ENCODE results near the gene CCDC149.

Gene CCDC149

DNA sequence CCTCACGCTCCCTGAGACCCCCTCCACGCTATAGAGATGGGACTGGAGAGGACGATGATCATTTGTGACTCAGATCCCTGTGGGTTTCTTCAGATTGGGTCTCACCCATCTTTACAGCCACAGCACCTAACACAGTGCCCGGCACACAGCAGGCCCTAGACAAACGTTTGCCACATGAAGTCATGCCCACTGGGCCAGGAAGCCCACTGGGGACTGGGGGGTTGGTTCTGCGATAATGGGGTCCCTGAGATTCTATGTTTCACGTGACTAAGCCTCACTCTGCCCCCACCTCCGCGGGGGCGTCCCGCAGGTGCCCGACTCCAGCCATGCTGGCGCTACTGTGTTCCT, 113.7 kb downstream of the CCDC149 start:
- no peak for DNase-seq

DNA sequence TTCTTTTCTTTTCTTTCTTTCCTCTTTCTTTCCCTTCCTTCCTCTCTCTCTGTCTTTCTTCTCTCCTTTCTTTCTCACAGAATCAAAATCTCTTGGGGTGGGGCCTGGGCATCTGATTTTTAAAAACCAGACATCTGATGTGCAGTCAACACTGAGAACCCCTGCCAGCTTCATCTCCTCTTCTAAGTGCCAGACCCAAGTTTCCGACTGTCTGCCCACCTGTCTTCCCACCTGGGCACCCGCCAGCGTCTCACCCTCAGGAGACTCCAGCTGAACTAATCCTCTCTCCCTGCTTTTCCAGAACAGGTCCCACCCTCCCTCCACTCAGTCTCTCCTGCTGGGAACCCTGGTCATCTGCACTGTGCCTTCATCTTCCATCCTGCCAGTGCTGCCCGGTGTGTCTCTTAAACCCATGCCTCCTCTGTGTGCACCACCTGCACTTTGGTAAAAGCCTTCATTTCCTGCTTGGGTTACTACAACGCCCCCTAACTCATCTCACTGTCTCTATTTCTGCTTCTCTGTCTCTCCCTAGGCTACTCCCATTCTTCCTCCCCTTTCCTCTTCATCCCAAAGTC, 114.7 kb downstream of the CCDC149 start:
- DNase-seq = no peak

DNA sequence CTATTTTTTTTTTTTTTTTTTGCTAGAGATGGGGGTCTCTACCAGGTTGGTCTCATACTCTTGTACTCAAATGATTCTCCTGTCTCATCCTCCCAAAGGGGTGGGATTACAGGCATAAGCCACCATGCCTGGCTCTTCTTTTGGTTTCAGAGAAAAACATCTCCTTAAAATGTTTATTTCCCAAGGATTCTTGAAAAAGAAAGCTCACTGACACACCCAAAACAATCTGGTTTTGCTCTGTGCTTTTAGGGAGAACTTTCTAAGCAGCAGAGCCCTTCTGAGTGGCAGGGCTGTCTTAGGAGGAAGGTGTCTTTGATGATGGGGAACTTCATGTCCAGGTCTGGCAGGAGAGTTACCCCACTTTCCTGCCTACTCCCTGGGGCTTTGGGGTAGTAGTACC, 116.2 kb downstream of the CCDC149 start:
- DNase-seq = no peak

DNA sequence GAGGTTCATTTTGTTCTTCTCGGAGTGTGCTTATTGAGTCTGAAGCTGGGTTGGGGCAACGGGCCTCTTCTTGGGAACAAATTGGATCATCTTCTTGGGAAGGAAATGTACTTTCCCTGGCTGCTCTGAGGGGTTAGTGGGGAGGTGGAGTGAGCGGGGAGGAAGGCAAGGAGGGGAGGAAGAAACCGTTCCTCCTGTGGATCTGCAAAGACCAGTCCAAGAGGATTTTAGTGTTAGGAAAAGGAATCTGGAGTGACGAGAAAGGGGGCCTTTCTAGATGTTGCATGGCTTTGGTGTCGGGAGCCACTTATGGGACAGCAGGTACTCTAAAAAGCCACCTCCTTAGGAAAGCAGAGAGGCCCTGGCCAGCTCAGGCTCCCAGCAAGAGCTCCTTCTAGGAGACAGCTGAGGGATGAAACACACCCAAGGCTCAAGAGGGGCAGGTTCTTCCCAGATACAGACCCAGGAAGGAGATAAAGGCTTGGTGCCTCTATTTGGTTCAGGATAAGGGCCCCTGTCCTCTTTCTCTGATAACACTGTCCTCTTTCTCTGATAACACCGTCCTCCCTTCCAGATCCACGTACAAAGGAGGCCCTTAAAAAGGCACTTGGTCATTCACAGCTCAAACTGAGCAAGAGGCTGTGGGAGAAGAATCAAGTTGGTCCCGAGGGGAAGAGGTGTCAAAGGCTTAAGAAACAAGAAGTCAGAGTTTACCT, 117.0 kb downstream of the CCDC149 start:
- DNase-seq = no peak

DNA sequence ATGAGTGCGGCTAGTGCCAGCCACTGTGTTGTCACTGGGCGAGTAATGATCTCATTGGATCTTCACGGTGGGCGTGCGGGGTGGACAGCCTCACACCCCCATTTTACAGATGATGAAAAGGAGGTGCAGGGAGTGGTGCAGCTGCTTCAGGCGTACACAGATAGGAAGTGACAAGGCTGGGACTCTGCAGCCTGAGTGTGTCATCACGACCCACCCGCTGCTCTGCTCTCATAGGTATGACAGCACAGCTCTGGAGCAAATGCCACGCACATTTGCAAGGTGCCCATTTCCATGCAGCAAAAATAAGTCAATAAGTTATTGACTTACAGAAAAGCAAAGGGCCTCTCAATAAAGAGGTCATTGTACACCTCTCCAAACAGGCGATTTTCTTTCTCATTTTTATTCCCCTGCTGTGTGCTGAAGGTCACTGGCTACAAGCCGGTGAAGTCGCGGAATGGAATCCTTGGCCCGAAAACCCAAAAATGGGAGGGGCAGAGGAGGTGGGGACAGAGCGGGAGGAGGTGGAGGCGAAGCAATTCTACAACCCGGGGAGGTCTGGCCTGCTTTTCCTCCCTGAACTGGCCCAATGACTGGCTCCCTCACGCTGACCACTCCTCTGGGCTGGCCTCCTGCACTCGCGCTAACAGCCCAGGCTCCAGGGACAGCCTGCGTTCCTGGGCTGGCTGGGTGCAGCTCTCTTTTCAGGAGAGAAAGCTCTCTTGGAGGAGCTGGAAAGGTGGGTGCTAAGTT, 117.8 kb downstream of the CCDC149 start, which contains the start of gene SOD3:
TSS of gene SOD3 (plus strand) at position 658 of the 750 bp plus-strand sequence. CDS start 3,949 bp downstream, outside the sequence.
- no peak for DNase-seq

DNA sequence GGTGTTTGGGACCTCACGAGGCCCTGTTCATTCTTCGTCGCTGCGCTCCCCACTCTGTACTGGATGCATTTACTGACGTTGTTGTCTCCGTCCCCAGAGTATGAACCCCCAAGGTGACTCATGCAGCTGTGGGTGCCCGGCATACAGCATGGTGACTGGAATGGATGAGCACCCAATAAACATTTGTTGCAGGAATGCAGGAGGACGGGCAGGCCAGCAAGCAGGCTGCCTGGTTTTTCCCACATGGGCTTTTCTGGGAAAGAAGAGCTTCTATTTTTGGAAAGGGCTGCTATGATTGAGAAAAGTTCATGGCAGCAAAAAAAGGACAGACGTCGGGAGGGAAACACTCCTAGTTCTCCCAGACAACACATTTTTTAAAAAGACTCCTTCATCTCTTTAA, 118.4 kb downstream of the CCDC149 start:
- no peak for DNase-seq

DNA sequence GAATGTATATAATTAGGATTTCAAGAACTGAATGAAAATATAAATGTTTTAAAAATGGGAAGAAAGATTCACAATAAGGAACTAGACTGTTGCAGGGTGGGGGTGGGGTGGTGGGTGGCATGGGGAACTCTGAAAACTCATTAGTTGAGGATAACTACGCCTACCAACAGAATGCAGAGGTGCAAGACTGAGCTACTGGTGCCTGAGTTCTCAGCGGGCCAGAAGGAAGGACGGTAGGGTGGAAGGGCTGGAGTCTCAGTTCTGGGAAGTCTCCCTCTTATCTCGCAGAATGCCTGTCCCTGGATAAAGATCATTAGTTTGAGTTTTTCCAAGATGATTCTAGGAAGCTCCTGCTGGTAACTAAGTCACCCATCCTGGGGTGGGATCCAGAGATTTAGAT, 118.8 kb downstream of the CCDC149 start:
- DNase-seq = no peak

DNA sequence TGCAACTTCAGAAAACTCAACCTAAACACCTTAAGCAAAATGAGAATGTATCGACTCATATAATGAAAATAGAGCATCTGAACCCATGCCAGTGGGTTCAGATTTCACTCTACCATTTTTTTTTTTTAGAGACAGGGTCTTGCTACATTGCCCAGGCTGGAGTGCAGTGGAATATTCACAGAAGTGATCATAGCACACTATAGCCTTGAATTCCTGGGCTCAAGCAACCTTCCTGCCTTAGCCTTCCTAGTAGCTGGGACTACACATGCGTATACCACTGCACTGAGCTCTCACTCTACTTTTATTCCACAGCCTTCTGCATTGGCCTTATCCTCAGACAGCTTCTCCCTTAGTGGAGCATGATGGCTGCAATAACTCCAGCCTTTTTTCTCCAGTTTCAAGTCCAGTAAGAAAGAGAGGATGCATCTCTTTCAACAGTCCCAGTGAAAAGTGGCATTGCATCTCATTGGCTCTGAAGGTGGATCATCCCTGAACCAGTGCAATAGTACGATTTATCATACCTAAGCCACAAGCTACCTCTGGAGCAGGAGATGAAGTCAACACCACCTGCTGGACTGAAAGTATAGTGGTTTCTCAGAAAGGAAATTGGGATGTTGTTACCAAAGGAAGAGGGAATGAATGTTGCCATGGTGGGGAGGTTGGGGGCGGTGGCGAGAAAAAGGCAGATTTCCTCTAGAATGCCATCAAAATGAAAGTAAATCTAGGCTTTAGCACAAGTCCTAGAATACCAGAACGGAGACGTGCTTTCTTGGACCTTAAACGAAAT, 119.4 kb downstream of the CCDC149 start:
- DNase-seq = no peak

DNA sequence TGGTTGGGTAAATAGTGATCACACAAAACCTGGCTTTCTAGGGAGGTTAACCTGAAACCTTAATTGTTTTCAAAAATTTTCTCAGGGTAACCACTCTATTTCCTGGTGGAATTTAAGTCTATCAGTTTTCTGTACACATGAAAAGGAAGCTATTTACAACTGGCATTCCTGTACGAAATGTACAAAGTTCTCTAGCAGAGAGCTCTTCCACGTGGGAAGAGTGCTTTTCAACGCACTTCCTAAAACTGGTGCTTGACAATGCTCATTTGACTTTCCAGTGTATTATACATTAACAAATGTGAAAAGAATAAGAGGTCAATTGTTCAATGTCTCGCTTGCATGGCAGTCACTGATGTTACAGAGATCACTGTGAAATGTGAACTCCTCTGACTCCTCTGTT, 120.3 kb downstream of the CCDC149 start:
- DNase-seq = no peak

DNA sequence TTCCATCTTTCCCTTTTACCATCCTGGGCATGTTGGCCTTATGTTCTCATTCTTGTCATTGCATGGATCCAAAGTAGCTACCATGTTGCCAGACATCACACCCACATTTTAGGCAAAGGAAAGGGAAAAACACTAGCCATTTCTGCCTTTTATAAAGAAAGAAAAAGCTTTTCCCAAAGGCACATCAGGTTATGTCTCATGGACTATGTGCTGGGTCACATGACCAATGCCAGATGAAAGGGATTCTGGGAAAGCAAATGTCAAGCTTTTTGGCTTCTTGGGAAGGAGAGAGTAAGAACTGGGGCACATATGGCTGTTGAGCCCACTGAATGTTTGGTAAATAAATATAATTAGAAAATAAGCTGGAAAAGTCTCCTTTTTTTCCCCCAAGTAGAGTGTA, 121.8 kb downstream of the CCDC149 start:
- DNase-seq = no peak

DNA sequence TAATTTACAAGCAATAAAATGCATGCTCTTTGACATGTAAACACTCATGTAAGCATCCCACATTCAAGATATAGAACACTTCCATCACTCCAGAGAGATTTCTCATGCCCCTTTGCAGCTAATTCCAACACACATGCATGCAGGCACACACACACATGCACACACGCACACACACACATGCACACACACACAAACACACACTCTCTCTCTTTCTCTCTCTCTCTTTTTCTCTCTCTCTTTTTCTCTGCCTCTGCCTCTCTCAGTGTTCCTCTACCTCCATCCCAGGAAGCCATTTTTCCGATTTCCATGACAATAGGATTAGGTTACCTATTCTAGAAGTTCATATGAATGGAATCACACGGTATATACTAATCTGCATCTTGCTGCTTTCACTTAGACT, 129.3 kb downstream of the CCDC149 start:
- no peak for DNase-seq

DNA sequence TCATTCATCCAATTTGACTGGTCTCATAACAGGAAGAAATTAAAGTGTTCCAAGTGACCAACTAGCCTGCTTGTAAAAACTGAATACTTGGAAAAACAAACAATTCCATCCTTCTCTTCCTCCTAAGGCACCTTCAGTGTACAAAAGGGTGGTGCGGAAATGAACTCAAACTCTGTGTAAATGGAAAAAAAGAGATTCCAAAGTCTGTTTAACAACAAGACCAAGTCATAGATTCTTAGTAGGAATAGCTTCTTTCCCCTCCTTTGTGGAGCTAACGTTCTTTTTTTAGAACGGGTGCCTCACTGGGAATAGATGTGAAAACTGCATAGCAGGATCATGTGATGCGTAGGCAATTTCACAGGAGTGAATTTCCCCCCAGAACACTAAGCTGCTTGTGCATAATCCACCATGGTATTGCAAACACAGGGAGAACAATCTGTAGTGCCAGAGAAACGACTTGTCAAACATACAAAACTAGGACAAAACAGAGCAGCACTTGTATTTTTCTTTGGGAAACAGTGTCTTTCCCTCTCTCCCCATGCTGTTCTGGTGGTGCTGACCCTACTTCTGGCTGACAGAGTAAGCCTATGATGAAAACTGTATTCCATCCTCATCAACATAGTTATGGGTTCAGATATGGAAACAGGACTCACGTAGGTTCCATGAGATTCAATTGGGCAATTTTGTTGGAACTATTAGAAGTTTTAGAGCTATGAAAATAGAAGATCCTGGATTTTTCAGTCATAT, 130.7 kb downstream of the CCDC149 start:
- DNase-seq = no peak

DNA sequence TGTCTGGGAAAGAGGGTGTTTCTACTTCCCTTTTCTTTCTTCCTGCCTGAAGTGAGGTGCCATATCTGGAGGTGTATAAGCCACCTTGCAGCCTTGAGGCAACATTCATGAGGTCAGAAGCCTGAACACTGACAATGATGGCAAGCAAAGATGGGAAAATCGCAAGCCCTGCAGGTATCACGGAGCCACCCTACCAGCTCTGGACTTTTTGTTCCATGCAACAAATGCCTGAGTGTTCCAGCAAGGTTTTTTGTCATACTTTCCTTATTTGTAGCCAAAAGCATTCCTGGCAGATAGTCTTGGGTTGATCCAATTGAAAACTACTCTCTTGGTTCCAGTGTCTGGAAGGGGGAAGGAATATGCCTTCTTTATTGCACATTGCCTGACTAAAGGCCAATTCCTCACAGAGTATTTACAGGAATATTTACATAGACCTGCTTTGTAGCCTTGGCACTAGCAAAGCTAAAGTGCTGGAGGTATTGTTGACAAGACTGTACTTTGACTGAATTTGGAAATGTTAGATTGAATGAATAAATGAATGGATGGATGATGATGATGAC, 131.8 kb downstream of the CCDC149 start:
- no peak for DNase-seq

DNA sequence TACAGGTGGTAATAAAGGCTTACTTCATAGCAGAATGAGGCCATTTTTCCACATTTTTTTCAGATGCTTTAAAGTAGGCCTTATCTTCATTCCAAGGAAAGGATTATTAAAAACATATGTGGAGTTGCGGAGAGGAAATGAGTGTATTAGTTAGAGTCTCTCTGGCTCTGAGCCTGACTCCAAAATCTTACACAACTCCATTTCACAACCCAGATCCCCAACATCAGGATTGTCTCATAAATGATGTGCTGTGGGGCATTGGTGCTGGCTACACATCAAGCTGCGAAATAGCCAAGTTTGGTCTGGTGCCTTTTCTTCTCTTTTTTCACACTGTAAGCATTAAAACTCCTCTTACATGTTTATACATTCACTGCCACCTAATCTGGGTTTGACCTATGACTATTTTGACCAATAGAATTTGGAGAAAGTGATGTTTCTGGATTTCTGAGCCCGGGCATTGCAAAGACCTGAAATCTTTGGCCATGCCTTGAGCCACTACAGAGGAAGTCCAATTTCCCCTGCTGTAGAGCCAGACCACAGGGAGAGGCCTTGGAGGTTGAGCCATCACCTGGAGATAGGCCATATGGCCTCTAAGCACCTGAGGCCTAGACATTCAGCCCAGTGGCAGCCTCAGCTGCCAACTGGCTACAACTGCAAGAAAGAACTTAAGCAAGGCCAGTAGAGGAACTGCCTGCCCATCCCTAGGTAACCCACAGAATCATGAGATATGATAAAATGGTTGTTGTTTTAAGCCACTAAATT, 134.2 kb downstream of the CCDC149 start:
- no peak for DNase-seq

DNA sequence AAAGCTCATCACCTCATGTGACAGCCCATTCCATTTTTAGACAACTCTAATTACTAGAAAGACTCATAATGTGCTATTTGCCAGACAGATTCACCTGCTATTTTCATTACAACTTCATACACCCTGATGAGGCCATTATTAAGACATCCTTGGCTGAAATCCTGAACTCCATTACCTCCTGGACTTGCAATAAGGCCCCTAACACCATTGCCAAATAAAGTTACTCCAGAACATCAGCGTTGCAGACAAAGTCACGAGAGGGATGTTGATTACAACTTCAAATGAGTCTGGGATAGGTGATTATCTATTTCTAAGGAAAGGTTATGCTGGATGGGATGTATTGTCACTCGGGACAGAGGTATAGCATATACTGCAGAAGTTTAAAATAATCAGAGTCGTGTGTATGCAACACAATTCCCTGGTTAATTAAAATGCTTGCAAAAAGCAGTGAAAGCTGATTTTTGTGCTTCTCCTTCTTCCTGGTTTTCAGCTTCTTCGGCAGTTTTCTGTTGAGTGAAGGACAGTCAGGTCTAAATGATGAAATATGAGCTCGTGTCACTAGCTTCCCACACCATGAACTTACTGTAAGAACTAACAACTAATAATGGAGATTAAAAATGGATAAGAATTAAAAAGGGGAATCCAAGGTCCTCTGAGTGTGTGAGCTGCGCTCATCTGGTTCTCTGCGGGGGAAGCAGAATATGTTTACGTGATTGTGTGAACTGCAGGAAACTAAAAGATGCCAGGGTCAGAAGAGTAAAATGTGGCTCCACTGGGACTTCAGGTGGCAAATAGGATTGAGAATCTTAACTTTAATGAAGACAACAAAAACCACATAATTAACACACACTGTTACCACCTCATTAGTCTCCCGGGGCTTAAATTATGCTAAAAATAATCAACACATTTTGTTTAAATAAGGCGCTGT, 135.0 kb downstream of the CCDC149 start:
- no peak for DNase-seq

DNA sequence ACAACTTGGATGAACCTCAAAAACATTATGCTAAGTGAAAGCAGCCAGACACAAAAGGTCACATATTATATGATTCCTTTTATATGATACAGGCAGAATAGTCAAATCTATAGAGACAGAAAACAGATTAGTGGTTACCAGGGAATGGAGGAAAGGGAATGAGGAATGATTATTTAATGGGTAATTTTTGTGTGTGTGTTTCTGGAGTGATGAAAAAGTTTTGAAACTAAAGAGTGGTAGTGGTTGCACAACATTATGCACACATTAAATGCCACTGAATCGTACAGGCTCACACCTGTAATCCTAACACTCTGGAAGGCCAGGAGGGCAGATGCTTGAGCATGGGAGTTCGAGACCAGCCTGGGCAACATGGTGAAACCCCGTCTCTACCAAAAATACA, 137.1 kb downstream of the CCDC149 start:
- DNase-seq = no peak

DNA sequence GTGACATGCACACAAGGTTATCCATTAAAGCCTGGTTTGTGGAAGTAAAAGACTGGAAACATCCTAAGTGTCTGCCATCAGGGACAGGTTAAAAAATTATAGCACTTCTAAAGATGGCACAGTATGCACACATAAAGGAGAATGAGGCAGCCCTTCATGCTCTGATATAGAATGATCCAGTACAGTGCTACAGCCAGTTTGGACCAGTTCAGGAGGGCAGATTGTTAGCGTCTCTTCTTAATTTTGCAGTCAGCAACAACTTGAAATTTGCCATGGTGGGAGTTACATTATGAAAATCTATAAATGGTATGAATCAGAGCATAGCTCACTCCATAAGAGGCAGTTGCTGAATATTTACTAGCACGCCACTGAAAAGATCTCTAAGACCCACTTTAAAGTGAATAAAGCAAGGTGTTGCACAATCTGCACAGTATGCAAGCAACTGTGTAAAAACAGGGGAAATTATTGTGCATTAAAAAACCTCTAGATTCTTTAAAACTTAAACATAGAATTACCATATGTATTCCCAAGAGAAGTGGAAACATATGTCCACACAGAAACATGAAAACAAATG, 137.7 kb downstream of the CCDC149 start:
- DNase-seq = no peak

DNA sequence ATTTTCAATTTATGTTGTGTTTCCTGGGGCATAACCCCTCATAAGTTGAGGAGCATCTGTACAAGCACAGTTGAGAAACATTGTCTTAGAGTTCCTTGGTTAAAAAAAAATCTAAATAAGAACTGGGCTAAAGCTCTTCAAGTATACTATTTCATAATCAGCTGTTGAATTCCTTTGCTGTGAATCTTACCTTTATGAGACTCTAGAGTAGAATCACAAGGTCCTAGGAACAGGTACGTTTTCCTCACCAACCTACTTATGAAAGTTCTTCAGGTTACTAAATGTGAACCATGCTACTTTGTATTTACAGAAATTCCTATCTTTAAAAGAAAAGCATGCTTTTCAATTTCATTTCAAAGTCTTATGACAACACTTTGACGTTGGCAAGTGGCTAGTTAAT, 138.4 kb downstream of the CCDC149 start:
- no peak for DNase-seq

DNA sequence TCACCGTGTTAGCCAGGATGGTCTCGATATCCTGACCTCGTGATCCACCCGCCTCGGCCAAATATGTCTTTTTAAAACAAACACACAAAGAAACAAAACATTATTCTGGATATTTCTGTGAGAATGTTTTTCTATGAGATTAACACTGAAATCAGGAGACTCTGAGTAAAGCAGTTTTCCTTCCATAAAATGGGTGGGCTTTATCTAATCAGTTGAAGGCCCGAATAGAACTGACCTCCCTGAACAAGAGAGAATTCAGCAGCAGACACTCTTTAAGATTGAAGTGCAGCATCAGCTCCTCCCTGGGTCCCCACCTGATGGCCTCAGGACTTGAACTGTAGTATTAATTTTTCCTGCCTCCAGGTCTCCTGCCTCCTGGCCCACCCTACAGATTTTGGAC, 139.9 kb downstream of the CCDC149 start:
- DNase-seq = no peak

DNA sequence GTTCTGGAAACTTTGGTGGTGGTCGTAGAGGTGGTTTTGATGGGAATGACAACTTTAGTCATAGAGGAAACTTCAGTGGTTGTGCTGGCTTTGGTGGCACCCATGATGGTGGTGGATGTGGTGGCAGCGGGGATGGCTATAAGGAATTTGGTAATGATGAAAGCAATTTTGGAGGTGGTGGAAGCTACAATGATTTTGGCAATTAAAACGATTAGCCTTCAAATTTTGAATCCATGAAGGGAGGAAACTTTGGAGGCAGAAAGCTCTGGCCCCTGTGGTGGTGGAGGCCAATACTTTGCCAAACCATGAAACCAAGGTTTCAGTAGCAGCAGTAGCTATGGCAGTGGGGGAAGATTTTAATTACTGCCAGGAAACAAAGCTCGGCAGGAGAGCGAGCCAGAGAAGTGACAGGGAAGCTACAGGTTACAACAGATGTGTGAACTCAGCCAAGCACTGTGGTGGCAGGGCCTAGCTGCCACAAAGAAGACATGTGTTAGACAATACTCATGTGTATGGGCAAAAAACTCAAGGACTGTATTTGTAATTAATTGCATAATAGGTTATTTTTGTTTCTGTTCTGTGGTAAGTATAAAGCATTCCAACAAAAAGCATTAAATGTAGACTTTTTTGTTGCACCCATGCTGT, 140.7 kb downstream of the CCDC149 start:
- DNase-seq = no peak

Data from CD4-positive, alpha-beta T cell treated with Interferon gamma for 1 hour (primary cell).